GM10266 (cell line): ENCODE data around the gene KITLG.
"Not testable (repeated sequence)": the region's sequence is repeated elsewhere in the genome, so short reads cannot be mapped to it uniquely, and the experiment has no call there.

Experiments
- DNase-seq: peaks from one replicate; pipeline ENCODE4 v3.0.0; 2012; ENCODE audit errors: extremely low spot score
- CTCF ChIP-seq: IDR thresholded peaks from 2 replicates; pipeline ENCODE4 v1.5.1; 2012; ENCODE audit warnings: mild to moderate bottlenecking, low read depth; ENCODE audit not compliant: control insufficient read depth, insufficient read depth; ENCODE audit errors: missing control alignments

The KITLG gene

DNA sequence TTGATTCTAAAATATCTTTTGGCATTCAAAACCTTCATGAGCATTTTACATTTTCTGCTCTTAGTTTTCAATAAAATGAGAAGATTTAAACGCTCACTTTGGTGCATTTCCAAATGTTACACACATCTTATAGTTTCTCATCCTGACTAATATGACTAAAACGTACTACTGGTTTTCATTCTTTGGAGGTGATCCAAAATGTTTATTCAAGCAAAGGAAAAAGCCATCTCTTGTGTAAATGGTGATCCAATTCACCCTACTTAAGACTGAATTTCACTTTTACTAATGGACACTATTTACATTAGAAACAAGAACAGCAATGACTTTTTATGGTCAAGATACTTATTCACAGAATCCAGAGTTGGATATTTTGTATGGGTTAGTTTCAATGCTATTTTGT is 86.6 kb downstream of the KITLG start:
- no peak for DNase-seq
- TF ChIP-seq CTCF = no peak

DNA sequence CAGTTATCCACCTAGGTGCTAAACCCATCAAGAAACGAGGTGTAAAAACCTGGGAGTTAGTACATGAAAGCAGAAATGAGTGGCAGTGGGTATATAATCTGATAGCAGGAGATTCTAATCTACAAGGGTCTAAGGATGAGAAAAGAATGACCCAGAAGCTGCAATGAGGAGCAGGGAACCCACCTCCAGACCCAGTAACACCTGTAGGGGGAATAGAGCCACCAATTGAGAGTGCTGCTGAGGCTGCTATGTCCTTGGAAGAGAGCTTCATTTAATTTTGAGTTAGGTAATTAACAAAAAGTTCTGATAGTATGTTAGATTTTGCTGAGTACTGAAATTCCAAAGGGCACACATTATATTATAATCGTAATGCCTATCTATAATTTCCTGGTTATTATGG is 89.8 kb downstream of the KITLG start:
- TF ChIP-seq CTCF = no peak
- no peak for DNase-seq

- no peak for TF ChIP-seq CTCF
- no peak for DNase-seq
These were observed 107.5 kb downstream of the KITLG start for GRCh38 chr12:88472775-88473174.

GRCh38 chr12:88472248-88472647 is 108.0 kb downstream of the KITLG start:
- no peak for TF ChIP-seq CTCF
- DNase-seq = no peak

- TF ChIP-seq CTCF = no peak
- no peak for DNase-seq
These were observed 108.8 kb downstream of the KITLG start for GRCh38 chr12:88471331-88472045.

GRCh38 chr12:88469154-88469553 is 111.1 kb downstream of the KITLG start:
- TF ChIP-seq CTCF = no peak
- no peak for DNase-seq

DNA sequence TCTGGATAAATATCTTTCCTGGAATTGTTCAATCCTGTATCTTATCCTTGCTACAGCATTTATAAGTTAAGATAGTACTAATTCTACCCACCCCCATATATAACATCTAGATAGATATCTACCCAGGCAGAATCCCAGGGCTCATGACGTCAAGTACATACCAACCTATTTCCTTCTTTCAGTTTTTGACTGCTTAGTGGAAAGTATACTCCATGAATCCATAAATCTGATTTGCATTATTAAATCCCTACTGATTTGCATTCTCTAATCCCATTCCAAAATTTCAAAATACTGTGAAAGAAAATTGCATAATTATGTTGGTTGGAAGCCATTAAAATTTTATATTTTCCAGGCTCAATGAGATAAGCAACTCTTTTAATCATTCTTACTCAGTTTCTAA is 111.7 kb downstream of the KITLG start:
- TF ChIP-seq CTCF = no peak
- DNase-seq = no peak

GRCh38 chr12:88466708-88467107 is 113.6 kb downstream of the KITLG start:
- not testable (repeated sequence) for DNase-seq
